ENCODE results near the gene EML2. TPM values are rescaled to one million over a fixed set of nuclear protein-coding genes. Genes with fewer than 3 reads are reported as not detected.

EML2 gene
- total and polyA plus RNA-seq, 10 of the 15 experiments (the other 5 are each of a cell fraction or from before 2014, with no cell fraction given): 1.6 to 64.0 (median 27.5) TPM

- no peaks in the 10 kb centered on the region for H3K27me3 ChIP-seq (replicated peaks in 1 of 2; ENCODE audit: control insufficient read depth in 2 of 2, insufficient read depth in 2 of 2, low read length in 1 of 2)
- DNase-seq (ENCODE audit: low read depth, low spot score) (no peak), FAIRE-seq (no peak), ATAC-seq (no peak)
- H3K4me1 ChIP-seq (ENCODE audit: control insufficient read depth, insufficient read depth, low read length): no peaks in the 10 kb centered on the region
- H3K4me2 ChIP-seq (ENCODE audit: control insufficient read depth, insufficient read depth): no peak overlapping the region
- no peak overlapping the region for H2AFZ ChIP-seq (ENCODE audit: control insufficient read depth, low read depth, low read length)
- no peaks in the 10 kb centered on the region for H4K20me1 ChIP-seq (ENCODE audit: control insufficient read depth, insufficient read depth)
- H3K27ac ChIP-seq (ENCODE audit: control insufficient read depth, insufficient read depth): no peak overlapping the region
- H3K9ac ChIP-seq (ENCODE audit: control insufficient read depth, insufficient read depth, low read length): no peak overlapping the region
- H3K9me3 ChIP-seq (replicated peaks; ENCODE audit: control insufficient read depth, insufficient read depth, low read length): no peaks in the 10 kb centered on the region
- POLR2A ChIA-PET: no interaction called here
- RAD21 ChIA-PET (ENCODE audit: unreplicated experiment): no interaction called here
- intact Hi-C loops (cut with micrococcal nuclease; ENCODE audit: unreplicated experiment) (no loop called here), in situ Hi-C loops (cut with MboI) (no loop called here)
- CTCF ChIA-PET: no interaction called here
- peaks cover 10 to 14% of the 10 kb centered on the region in 2 experiments for H3K36me3 ChIP-seq (ENCODE audit: control insufficient read depth in 2 of 2, insufficient read depth in 2 of 2, low read length in 1 of 2)
- no peak overlapping the region for H3K4me3 ChIP-seq
- no peaks in the 10 kb centered on the region for H3K79me2 ChIP-seq (ENCODE audit: control insufficient read depth, insufficient read depth, low read length)
- 97% methylated on average over 15 of the region's 17 CpGs for WGBS (ENCODE audit: insufficient coverage, insufficient replicate concordance, low lambda C conversion rate, missing lambda C conversion rate)
- SMC1A ChIA-PET (ENCODE audit: uncharacterized antibody, unreplicated experiment): no interaction called here
- BruUV-seq (replicated peaks): no TSS peak
- no peak for TF ChIP-seq ZNF687 (IDR thresholded peaks at IDR 0.05)
- TF ChIP-seq TBL1XR1 (IDR thresholded peaks at IDR 0.05; ENCODE audit: low read depth, low read length): no peak
- TF ChIP-seq ELK1 (IDR thresholded peaks at IDR 0.05; ENCODE audit: low read depth, low read length): no peak
- TF ChIP-seq NFXL1 (IDR thresholded peaks at IDR 0.05; ENCODE audit: borderline replicate concordance): no peak
- TF ChIP-seq POLR2AphosphoS2 (IDR thresholded peaks at IDR 0.05; ENCODE audit: low read depth, low read length): no peak
- no peak for TF ChIP-seq POLR2A (IDR thresholded peaks at IDR 0.05; ENCODE audit: low read depth, low read length)
- TF ChIP-seq BACH1 (IDR thresholded peaks at IDR 0.05; ENCODE audit: borderline replicate concordance): no peak
- no peak for TF ChIP-seq USF2 (IDR thresholded peaks at IDR 0.05; ENCODE audit: borderline replicate concordance, low read depth, low read length)
- TF ChIP-seq JUNB (IDR thresholded peaks at IDR 0.05): no peak
- TF ChIP-seq MYC (IDR thresholded peaks at IDR 0.05; ENCODE audit: insufficient read depth, insufficient read length, insufficient replicate concordance, low read length, severe bottlenecking): no peak
- no peak for TF ChIP-seq YBX1 (IDR thresholded peaks at IDR 0.05)
- TF ChIP-seq WRNIP1 (IDR thresholded peaks at IDR 0.05; ENCODE audit: borderline replicate concordance, low read depth, low read length): no peak
- TF ChIP-seq NR2F1 (conservative IDR thresholded peaks at IDR 0.05): no peak
- no peak for TF ChIP-seq SMARCA5 (IDR thresholded peaks at IDR 0.05)
- TF ChIP-seq HSF1 (IDR thresholded peaks at IDR 0.05; ENCODE audit: low read depth, low read length): no peak
- no peak for TF ChIP-seq EP300 (IDR thresholded peaks at IDR 0.05; ENCODE audit: borderline replicate concordance in 1 of 2, control insufficient read depth in 1 of 2, low read depth in 2 of 2, low read length in 2 of 2)
- no peak for TF ChIP-seq YY1 (IDR thresholded peaks at IDR 0.05; ENCODE audit: low read depth, low read length)
These were observed 17.8 kb downstream of the EML2 start for GRCh38 chr19:45621389-45621788.

Measured in GM12878 (cell line).